ENCODE measurements around the gene TUBG2.
"Not testable (repeated sequence)": the region's sequence is repeated elsewhere in the genome, so short reads cannot be mapped to it uniquely, and the experiment has no call there.

Gene TUBG2

DNA sequence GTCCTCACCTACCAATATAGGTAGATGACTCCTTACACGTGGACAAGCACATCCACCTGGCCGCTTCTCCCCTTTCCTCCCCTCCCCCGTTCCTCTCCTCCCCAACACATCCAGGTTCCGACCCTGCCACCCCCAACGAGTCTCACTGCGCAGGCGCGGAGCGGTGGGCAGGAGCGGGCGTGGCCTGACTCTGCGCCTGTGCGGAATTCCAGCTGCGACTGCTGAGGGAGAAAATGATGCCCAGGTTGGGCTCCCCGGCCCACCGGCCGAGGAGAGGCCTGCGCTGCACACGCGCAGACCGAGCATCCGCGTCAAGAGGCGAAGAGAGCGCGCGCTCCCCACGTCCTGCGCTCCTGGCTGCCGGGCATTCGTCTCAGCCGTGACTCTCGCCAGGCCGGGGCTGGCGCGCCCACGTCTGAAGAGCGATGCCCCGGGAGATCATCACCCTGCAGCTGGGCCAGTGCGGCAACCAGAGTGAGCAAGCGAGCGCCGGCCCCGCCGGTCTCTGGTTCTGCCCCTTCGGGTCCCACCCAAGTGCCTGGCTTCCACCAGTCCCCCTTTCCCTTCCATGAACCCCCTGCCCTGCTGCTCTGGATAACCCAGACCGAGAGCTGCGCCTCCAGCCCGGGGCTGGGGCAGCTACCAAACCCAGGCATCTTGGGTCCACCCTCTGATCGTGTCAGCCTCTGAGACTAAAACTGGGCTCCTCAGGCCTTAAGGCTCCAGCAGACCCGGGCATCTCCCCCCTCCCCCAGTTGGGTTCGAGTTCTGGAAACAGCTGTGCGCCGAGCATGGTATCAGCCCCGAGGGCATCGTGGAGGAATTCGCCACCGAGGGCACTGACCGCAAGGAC lies at the start of gene TUBG2:
Gene TUBG2 (plus strand): TSS at position 206 of the 853 bp plus-strand sequence. CDS start 220 bp downstream, at position 426.
- peak; percentile 78 for DNase-seq

DNA sequence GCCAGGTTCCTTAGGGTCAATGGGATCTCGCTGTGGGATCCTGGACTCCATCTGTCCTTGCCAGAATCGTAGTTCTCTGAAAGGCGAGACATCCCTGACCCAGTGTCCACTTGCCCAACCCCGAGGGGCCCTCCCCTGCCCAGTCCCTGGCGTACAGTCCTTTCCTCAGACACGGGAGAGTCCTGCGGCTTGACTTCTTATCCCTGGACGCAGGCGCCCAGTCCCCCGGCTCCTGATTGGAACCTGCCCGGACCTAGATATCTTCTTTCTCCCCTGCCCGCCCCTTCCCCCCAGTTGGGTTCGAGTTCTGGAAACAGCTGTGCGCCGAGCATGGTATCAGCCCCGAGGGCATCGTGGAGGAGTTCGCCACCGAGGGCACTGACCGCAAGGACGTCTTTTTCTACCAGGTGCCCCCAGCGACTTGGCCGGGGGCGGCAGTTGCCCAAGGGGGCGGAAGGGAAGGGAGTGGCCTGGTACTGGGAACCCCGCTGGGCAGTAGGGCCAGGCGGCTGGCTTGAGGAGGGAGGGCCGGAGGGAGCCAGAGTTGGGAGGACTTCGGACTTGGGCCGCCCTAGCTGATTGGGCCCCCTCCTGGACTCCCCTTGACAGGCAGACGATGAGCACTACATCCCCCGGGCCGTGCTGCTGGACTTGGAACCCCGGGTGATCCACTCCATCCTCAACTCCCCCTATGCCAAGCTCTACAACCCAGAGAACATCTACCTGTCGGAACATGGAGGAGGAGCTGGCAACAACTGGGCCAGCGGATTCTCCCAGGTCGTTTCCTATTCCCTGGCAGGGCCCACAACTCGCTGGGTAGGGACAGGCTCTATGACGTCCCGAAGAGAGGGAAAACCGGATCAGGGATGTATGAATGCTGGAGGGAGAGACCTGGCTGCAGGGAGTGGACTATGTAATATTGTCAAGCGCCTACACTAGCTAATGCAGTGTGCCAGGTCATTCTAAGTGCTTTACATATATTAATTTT lies 49.0 kb upstream of the TUBG2 start:
- not testable (repeated sequence) for DNase-seq

DNA sequence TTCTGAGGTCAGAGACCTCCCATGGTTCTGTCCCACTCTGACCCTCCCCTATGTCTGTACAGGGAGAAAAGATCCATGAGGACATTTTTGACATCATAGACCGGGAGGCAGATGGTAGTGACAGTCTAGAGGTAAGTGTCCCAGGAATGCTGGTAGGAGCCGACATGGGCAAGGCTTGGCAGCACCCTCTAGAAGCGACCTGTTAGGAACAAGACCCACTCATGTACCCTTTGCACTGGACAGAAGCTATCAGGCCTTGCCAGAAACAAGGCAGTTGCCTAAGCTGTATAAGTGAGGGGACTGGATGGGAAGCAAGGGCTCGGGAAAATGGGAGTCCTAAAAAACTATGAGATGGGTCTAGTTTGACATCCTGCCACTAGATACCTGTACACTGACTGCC lies 47.1 kb upstream of the TUBG2 start:
- DNase-seq = no peak

DNA sequence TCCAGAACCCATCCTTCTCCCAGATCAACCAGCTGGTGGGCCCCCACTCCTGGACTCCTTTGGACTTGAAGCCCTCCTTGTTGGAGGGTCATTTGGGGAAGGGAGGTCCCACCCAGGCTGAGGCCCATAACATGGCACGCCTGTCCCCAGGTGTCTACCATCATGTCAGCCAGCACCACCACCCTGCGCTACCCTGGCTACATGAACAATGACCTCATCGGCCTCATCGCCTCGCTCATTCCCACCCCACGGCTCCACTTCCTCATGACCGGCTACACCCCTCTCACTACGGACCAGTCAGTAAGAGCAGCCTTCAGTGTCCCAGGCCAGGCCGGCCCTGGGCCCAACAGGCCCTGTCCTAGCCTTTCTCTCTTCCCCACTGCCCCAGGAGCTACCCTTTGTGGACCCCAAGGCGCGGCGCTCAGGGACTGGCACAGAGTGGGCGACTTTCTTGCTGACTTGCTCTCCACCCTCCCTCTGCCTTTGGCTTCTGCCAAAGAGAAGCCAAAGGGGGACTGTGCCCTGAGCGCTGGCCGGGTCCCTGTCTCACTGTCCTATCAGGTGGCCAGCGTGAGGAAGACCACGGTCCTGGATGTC lies 45.3 kb upstream of the TUBG2 start:
- no peak for DNase-seq

DNA sequence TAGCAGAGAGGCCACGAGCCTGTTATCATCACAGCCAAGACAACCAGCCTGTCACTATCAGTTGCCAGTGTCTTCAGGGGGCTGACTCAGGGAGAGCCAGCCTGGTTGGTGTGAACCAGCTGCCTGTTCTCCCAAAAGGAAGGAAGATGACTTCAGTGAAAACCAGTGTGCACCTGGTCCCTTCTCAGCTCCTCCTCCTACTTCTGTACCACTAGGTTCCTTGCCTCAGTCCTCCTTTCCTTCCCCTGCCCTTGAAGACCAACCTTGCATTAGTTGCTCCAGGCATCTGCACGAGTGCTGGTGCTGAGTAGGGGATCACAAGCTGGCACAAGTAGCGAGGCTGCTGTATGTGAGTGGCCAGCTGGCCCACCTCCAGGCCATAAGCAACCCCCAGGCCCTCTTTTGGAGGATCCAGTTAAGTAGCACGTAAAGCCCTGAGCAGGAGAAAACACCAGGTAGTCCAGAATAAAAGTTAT lies 41.1 kb upstream of the TUBG2 start:
- DNase-seq = no peak

DNA sequence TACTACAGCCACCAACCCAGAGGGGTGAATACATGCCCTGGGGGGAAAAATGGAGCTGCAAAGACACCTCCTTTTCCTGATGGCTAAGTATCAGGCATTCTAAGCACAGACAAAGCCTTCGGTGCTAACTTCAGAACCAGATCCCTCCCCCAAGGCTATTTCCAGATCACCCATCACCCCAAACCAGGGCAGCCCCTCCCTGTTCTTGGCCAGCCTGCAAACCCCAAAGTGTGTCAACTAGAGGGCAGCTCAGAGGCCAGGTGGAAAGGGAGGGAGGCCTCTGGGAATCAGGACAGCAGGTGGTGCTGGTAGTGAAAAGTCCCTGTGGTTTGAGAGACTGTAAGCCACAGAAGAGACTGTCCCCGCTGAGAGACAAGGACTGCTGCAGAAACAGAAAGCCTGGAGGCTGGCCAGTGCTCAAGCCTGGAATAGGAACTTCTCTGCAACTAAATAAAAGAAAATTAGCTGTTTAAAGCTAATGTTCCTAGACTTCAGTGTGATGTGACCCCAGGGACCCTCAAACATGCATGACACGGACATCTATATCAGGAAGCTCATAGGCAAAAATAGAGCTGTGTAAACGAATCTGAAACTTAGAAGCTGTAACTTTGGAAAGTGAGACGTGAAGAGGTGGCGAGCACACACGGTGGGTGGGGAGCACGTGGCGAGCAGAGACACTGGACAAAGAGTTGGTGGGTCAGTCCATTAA lies 40.5 kb upstream of the TUBG2 start:
- DNase-seq = no peak

DNA sequence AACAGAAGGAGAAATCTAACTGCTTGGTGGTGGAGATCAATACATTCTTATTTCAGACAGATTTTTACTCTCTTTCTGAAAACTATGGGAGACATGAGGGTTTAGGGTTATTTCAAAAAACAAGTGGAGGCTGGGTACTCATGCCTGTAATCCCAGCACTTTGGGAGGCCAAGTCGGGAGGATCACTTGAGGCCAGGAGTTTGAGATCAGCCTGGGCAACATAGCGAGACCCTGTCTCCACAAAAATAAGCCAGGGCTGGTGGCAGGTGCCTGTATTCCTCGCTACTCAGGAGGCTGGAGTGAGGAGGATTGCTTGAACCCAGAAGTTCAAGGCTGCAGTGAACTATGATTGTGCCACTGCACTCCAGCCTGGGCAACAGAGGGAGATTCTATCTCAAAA lies 37.1 kb upstream of the TUBG2 start:
- DNase-seq = not testable (repeated sequence)

DNA sequence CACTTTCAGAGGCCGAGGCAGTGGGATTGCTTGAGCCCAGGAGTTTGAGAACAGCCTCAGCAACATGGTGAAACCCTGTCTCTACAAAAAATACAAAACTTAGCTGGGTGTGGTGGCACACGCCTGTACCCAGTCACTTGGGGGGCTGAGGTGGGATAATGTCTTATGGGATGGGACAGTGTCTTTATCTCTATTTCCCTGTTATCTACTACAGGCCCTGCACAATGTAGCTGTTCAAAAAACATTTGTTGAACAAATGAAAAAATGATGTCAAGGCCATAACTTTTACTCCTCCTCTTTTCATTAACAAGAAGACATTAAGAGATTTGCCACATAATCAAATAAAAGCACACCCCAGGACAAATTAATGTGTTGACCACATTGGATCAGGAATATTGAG lies 35.8 kb upstream of the TUBG2 start:
- DNase-seq = no peak

DNA sequence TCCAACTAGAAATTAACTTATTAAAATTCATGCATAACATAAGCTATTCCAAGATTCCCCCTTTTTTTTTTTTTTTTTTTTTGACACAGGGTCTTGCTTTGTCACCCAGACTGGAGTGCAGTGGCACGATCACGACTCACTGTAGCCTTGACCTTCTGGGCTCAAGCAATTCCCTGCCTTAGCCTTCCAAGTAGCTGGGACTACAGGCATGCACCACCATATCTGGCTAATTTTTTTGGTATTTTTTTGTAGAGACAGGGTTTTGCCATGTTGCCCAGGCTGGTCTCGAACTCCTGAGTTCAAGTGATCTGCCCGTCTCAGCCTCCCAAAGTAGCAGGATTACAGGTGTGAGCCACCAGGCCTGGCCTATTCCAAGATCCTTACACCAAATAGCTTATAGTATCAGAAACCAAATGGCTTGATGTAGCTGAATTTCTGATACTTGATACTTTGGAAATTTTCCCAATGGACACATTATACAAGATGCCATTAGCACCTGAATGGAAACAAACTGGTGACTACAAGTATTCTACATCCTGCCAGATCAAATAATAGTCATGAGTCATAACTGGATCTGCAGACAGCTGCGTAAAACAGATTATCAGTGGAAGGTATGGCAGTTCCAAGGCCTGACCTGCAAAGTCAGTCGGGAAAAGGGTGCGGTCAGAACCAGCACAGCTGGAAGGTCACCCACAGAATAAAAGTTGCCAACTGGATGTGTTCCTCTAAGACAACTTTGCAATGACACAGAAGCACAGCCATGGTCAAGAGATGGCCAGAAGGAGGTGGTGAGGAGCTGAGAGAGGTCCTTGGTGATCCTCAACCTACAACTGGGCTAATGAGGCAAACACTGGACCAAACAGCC lies 35.1 kb upstream of the TUBG2 start:
- DNase-seq = no peak

DNA sequence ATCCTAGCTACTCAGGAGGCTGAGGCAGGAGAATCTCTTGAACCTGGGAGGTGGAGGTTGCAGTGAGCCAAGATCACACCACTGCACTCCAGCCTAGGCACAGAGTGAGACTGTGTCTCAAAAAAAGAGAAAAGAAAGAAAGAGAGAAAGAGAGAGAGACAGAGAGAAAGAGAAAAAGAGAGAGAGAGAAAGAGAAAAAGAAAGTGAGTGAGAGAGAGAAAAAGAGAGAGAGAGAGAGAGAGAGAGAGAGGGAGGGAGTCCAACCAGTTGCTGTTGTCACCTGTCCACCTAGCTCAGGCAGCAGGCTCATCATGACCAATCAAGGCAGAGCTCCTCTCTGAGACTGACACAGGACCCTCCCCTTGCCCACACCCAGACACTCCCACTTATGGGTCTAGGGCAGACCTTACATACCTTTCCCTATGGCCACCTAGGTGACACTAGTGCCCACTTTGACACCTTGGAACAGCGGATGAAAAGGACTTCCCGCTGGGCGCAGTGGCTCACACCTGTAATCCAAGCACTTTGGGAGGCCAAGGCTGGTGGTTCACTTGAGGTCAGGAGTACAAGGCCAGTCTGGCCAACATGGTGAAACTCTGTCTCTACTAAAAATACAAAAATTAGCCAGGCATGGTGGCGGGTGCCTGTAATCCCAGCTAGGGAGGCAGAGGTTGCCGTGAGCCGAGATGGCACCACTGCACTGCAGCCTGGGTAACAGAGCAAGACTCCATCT lies 31.9 kb upstream of the TUBG2 start:
- not testable (repeated sequence) for DNase-seq

DNA sequence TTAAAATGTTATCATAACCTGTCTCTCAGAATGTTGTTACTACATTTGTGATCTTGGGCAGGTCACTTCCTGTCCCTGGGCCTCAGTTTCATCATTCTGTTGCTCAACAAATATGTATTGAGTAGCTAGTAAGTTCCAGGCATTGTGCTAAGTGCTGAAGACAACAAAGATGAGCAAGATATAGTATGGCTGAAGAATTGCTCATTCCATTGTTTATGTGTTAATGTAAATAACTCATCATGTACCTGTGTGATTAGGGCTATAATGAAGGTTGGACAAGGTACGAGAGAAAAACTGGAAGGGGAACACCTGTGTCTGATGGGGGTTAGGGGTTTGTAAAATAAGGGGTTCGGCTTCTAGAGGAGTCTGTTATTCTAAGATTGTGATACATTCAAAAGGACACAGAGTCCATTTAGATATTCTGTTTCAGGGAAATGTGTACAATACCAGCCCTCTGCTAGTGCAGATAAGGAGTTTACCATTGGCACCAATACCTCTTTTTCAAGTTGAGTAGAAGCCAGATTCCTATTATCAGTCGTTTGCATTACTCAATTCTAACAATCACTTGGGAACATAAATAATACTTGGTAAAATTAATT lies 29.6 kb upstream of the TUBG2 start:
- no peak for DNase-seq

DNA sequence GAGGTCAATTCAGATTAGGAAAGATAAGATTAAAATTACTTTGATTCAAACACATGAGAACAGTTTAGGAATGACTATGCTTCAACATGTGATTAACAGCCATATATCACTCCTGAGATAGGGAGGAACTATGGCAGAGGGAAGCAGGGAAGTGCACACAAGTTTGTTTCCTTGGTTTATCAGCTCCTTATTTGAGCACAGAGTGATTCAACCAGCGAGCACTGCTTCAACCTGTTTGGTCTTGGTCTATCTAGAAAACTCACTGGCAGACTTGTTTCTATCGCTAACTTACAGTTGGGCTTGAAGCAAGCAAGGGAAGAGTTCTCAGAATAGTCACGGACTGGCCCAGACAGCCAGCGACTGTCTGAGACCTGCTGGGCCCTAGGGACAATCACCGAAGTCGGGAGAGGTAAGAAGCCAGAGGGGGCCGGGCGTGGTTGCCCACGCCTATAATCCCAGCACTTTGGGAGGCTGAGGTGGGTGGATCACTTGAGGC lies 26.1 kb upstream of the TUBG2 start:
- DNase-seq = no peak

DNA sequence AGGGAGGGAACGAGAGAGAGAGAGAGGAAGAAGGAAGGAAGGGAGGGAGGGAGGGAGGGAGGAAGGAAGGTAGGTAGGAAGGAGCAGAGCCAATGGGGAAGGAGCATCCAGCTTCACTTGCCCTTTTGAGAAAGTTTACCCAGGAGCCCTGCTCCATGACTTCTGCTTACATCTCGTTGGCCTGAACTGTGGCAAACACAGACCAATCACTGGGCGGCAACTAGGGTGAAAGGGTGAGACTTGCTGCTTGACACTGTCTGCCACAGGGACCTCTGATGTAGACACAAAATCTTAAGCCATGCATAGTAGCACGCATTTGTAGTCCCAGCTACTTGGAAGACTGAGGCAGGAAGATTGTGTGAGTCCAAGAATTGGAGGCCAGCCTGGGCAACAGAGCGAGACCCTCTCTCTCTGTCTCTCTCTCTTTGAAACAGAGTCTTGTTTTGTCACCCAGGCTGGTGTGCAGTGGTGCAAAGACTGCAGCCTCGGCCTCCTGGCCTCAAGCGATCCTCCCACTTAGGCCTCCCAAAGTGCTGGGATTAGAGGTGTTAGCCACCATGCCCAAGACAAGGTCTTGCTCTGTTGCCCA lies 19.5 kb upstream of the TUBG2 start:
- DNase-seq = no peak

DNA sequence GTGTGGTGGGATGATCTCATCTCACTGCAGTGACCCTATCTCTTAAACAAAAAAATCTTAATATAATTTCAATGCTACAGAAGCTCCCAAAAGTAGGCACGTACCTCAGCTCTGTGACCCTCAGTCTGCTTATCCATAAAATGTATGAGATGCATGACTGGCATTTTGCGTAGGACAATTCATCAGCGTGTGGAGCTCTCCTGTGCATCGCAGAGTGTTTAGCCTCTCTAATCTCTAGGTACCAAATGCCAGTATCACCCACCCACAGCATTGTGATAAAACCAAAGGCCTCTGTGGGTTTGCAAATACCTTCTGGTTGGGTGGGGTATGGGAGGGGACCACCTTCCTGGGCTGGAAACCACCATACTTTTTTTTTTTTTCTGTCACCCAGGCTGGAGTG lies 19.0 kb upstream of the TUBG2 start:
- no peak for DNase-seq

DNA sequence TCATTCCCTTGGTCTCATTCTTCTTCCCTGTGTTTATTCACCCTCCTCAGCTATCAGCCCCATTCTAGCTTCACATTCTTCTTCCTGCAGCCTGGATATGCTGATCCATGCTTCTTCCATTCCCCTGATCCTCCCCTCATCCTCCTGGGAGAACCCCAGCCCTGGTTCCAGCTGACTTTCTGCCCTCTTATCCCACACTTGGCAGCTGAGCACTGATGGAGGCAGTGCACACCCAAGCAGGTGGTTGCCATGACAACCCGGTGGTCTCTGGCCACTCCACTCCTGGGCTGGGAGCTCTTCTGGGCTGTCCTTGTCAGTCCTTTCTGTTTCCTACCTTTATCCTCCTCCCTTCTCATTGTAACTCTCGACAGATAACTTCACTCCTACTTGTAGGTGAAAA lies 16.7 kb upstream of the TUBG2 start:
- DNase-seq = no peak

DNA sequence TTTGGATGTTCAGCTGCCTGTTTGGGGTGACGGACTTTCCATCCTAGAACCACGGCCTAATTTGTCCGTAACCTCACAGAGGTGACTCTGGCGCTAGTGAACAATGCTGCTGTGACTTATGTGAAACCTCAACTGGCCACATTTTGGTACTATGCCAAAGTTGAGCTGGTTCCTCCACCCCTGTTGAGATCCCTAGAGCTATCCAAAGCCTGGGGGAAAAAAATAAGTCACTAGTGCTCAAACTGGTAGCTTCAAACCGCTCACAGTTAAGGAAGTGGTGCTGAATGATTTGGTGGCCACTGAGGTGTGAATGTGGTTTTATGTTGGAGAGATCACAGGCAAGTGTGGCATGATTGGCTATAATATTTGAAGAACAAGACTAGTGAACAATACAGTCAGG lies 11.3 kb upstream of the TUBG2 start:
- no peak for DNase-seq

DNA sequence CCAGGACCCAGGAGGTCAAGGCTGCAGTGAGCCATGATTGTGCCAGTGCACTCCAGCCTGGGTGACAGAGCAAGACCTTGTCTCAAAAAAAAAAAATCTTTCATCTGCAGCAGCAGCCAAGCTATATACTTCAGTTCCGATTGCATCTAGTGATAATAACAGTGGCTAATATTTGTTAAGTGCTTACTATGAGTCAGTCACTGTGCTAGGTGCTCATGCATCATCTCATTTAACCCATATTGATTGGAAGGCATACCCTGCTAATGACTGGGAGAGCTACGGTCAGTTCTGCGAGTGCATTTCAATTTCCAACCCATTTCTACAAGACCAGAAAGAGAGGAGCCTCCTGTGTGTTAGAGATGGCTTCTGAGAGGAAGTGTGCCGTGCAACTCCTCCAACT lies 7.7 kb upstream of the TUBG2 start:
- DNase-seq = no peak

DNA sequence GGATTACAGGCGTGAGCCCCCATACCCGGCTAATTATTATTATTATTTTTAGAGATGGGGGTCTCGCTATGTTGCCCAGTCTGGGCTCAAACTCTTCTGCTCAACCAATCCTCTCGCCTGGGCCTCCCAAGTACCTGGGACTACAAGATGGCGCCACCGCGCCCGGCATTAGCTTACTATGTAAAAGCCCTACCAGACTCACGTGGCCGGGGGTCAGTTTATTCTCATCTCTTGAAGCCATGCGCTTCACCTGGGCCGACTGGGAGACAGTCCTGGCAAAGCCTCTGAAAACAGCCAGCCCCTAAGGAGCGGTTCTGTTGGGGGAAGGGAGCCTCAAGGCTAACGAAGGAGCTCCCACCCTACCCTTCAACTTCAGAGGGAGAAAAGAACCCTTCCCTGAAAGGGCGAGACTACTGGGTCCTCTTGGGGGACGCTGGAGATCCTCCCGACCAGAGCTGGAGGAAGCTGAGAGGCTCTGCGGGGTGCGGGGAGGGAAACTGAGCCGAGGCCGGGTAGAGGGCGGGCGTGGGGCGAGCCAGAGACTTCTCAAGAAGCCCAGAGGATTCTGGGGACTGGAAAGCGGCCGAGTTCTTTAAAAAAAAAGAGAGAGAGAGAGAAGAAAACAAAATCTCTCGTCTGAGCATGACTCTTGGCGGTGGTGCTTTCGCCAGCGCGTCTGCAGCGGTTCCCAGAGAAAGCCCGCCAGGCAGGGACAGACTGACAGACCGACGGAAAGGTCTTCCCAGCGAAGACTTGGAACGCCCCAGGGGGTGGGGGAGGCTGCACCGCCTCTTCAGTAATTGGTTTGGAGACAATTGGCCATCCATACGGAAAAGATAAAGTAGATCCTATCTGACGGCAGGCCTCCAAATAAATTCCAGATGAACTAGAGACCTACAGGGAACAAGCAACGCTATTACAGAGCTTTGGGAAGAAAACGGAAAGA lies 5.6 kb upstream of the TUBG2 start:
- DNase-seq = no peak

DNA sequence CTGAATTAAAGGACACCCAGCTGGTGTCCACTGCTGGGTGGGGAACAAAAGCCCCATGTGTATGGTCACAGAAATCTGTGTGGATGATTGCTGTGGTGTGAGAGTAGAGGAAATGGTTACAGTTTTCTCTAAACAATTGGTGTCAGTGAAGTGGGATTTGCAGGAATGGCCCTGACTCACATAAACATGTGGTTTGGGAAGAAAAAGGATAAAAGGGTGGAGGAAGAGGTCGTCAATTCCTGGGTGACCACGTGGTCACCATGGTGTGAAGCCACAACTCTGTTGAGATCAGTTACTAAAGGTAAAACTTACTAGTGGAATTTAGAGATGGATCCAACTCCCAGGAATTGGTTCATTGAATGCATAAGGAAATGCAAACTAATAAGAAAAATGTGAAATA lies 3.6 kb upstream of the TUBG2 start:
- no peak for DNase-seq

Measured in activated T-cell treated with anti-CD3 and anti-CD28 coated beads, Interleukin-2, amount 50 U/mL, for 1 hour (primary cell).